Activated T-cell treated with anti-CD3 and anti-CD28 coated beads for 48 hours (primary cell): Measurements from ENCODE around the gene TMEM86A.

Experiments used
- DNase-seq: peaks from one replicate; pipeline ENCODE4 v3.0.0-alpha.2; 2020; ENCODE audit warnings: low read depth

TMEM86A gene

DNA sequence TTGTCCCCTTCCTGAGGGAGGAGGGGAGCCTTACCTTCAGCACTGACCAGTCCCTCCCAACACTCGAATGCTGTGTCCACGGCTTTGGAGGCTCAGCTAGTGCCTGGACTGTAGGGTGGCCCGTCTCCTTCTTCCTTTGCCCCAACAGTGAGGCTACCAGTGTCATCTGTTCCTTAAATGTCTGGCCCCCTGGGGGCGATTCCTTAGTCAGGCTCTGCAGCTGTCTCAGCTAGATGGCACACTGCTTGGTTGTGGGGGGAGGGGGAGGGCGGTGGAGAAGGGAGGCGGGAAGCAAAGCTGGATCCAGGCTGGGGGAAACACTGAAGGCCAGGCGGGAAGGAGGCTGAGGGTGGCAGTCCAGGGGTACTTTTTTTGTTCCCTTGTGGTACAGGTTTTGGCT lies 27.5 kb downstream of the TMEM86A start, which contains the start of gene IGSF22:
TSS of gene IGSF22 (minus strand) at position 149 of the 400 bp plus-strand sequence. CDS start 1,952 bp downstream, outside the sequence.
- DNase-seq, result no peak

DNA sequence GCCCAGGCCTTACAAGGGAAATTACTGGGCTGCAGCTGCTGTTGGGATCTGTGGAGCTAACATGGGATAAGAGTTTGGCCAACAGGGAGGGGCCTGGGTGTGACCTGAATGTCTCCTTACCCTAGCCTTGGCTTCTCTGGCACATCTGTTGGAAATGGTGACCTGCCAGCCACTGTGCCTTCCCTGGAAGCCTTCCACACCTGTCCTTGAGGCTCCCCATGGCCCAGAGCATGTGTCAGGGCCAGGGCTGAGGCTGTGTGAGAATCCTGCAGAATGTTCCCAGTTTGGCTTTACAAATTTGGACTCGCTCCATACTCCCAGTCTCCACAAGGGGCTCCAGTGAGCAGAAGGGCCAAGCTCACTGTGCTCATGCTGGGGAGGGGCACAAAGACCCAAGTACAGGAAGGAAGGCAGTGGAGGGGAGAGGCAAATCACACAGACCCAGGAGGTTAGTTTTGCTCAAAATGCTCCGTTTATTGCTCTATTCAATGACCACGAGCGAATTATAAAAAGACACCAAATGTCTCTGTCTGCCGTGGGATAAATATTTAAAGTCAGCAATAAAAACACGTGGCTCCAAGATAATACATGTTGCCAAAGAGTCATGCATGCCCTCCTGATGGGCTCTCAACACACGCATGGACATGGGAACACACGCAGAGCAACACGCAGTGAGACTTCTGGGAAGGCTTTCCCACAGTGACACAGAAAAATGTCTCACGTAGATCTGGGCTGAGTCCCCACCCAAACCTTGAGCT lies 29.1 kb downstream of the TMEM86A start:
- DNase-seq, result no peak

DNA sequence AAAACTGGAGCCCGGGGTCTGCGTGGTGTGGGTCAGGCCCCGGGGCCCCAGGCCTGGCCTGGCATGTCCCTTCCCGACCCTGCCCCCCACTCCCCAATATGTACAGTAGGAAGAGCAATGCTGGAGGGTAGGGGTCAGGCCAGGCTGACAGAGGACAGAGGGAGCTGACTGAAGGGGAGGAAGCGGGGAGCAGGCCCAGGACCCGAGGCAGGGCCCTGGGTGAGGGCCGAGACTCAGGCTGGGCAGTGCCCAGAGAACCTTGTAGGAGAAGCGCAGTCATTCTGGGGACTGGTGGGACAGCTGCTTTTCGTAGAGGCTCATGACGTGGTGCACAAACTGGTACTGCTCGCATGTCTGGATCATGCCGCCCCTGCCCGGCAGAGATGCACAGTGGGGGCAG lies 30.1 kb downstream of the TMEM86A start:
- DNase-seq, result no peak

DNA sequence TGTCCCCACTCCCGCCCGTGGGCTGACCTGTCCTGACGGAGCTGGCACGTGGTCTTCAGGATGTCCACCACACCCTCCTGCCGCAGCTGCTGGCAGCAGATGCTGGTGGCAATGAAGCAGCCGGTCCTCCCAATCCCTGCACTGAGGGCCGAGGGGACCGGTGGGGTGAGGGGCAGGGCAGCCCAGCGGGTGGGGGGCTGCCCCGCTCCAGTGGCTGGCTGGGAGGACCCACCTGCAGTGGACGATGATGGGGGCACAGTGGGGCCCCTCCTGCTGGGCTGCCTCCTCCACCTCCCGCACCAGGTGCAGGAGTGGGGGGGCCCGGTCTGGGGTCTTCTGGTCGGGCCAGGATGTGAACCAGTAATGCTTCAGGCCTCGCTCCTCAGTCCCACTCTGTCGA lies 30.8 kb downstream of the TMEM86A start:
- no peak for DNase-seq

DNA sequence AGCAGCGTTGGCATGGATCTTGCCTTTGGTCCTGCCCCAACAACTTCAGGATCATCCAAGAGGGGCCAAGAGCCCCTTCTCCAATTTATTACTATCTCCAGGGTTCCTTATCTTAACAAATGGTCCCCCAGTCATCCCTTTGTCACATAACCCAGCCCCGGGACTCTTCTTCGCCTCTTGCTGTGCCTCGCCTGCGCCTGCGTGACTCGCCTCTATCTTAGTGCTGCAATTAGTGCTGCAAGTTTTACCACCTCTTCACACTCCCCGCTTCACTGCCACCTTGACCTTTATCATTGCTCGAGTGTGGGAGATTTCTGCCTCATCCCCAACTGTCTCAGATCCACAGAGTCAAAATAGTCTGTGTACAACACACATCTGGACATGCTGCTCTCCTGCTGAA lies 31.4 kb downstream of the TMEM86A start:
- no peak for DNase-seq

DNA sequence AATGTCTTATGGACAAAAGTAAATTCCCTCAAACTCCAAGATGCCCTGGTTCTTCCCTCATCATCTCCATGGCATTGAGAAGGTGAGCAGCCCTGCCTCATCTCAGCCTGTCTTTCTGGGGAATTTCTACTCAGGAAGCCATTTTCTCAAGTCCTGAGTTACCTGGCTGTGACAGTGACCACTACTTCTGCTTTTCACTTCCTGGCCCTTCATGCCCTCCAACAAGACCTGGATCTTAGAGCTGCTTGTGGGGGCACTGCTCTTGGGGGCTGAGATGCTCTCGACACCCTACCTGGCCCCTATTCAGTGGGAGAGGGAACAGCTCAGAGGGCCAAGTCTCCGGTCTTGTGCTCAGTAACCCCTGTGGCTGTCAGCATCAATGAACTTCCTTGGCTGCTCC lies 32.9 kb downstream of the TMEM86A start:
- no peak for DNase-seq

DNA sequence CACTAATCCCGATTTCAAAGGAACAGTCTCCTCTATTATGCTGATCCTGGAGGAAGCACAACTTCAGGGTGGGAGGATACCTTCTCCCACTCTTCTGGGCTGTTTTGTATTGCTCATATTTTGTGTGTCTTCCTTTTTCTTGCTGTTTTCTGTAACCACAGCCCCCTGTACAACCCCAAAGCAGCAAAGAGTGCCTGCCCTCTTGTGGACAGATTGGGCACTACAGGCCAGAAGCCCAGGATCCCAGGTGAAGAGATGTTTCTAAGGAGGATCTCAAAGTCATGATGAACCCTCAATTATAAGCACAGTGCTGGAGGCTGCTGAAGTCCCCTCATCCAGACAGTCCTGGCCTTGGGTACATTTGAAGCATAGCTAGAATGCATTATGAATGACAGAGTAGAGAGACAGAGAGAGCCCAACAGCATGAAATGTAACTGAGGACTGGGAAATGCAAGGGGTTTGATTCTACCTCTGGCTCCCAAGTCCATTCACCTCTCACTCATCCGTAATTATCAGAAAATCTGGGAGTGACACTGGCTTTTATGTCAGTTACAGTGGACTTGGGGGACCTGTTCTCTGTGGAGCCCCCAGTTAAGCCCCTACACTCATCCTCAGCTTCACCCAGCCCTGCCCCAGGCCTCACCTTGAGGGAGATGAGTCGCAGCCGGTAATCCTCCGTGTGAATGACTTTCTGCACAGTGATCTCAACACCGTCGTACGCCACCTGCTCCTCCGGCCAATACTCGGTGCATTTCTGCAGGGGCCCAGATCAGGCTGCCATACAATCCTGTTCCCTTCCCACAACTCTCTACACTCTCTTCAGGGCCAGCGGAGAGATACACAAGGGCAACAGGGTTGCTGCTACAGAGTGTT lies 33.6 kb downstream of the TMEM86A start:
- DNase-seq, result peak; percentile 51

DNA sequence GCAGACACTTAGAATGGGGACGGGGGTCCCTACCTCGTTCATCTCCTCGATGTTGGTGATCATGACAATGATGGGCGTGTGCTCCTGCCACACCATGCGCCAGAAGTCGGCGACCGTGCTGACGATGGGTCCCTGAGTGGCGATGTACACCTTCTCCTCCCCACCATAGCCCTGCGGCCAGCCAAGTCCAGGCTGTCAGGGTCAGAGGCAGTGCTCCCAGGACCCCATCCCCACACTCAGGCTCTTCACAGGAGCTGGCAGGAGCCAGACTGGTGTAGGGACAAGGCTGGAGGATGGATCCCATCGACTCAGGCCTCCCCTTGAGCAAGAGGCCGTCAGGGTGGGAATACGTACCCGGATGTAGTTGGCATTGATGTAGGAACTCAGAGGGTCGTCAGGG lies 34.6 kb downstream of the TMEM86A start:
- DNase-seq, result no peak

DNA sequence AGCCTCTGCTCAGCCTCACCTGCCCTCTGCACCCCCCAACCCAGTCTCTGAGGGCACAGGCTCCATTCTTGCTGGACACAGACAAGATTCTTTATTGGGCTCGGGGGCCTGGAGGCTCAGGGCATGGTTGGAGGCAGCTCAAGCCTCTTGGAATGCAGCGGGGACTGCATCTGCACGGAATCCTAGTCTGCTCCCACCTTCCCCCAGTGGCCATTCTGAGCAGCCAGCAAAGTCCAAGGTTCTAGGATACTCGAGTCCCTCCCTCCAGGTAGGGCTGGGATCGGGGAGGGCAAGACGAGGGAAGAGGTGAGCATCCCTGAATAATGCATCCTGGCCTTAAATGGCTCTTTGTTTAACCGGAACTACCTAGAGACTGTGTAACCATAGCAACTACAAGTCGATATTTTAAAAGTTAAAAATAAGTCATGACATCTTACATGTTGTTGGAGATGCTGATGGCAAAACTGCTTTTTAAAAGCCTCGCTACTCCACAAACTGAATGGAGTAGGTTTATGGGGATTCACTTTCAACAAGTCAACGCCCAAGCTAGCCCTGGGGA lies 38.1 kb downstream of the TMEM86A start:
- DNase-seq, result no peak

DNA sequence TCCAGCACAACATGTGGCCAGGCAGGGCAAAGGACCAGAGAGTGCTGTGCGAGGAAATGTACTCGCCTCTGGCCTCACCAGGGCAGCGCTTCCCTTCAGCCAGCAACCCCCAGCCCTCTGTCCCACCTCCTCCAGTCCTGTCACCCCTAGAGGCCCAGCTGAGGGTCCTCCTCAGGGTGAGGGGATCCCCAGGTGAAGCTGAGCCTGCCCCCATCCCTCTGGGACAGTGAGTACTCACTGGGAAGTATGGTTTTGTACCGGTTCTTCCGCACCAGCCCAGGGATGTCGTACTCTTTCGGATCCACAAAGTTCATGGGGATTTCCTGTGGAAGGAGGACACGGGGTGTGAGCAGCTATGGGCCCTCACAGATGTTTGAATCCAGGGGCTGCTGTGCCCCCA lies 39.1 kb downstream of the TMEM86A start:
- DNase-seq, result no peak

DNA sequence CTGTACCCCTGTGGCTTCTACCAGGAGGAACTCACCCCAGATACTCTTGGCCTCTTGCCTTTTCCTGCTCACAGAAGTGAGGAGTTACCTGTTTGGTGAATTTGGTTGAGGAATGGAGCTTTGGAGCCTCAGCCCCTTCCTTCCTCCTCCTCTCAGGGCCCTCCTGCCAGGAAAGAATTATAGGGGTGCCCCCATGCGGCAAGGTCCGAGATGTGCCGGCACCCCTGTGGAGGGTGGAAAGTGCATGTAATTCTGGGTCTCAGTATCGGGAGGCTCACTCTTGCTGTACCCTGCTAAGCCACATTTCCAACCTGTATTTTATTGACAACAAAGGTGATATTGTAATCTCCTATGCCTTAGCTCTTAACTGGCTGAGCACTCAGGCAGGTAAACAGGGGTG lies 41.1 kb downstream of the TMEM86A start:
- DNase-seq, result no peak

DNA sequence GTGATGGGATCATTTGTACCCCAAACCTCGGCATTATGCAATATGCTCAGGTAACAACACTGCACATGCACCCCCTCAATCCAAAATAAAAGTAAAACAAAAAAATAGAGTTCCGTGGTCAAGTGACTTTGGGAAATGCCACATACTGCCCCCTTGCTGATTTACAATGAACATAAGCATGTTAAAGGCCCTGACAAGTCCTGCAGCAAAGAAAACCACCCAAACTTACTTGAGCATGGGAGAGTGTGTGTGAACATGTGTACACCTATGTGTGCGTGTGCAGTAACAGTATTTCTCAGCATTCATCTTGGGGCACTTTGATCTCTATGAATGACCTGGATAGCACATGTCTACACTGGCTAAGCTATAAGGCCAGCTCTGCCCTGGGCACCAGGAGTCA lies 43.2 kb downstream of the TMEM86A start:
- DNase-seq, result no peak

DNA sequence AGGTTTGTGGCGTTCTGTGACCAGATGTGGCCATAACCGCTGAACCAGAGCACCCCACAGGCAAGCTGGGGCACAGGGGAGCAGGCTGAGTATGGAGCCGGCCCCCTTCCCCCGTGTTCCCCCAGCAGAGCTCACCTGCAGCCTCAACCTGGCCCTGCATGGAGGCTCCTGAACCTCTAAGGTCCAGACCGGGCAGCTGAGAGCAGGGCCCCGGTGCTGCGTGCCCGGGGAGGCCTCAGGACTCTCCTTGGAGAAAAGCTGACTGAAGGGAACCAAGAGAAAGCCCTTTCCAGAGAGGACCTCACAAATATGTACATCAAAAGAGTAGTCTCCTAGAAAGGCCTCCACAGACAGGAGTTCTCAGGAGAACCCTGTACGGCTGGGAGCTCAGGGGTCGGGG lies 44.8 kb downstream of the TMEM86A start:
- no peak for DNase-seq

DNA sequence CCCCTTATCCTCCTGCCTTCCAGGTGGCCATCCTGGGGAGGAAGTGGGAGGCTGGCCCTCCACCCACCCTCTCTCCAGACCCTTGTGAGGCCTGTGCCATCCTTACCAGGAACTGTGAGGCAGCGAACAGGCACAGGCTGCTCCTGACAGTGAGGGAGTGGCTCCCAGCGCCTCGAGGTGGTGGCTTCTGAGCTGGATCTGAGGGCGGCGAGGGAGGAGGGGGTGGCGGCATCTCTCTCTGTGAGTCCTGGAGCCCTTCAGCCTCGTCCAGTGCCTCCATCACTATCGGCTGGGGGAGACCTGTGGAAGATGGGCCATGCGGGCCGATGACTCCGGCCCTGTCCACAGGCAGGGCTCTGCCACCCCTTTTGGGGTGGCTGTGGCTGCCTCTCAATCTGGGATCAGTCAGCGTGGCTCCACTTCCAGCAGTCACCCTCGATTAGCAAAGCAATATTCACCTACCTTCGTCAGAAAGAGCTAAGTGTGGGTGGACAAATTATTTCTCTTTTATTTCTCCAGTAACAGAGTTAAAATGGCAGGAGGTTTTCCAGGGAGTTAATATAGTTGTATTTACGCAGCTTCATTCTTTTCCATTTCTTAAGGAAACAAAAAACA lies 45.4 kb downstream of the TMEM86A start:
- DNase-seq, result no peak

DNA sequence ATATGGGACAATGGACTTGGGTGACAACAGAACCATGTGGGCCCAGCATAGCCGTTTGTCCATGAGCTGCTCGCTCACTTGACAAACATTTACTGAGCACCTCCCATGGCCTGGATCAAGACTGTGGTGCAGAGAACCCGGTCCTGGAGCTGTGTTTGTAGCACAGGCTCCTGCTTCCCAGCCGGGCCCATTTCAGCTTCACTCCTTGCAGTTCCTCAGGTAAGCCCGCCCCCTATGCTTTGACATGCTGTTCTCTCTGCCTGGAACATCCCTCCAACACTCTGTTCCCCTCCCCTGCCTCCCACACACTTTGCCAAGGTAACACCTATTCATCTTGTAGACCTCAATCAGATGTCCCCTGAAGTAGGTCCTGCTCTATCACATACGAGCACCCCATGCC lies 46.7 kb downstream of the TMEM86A start:
- DNase-seq, result no peak

DNA sequence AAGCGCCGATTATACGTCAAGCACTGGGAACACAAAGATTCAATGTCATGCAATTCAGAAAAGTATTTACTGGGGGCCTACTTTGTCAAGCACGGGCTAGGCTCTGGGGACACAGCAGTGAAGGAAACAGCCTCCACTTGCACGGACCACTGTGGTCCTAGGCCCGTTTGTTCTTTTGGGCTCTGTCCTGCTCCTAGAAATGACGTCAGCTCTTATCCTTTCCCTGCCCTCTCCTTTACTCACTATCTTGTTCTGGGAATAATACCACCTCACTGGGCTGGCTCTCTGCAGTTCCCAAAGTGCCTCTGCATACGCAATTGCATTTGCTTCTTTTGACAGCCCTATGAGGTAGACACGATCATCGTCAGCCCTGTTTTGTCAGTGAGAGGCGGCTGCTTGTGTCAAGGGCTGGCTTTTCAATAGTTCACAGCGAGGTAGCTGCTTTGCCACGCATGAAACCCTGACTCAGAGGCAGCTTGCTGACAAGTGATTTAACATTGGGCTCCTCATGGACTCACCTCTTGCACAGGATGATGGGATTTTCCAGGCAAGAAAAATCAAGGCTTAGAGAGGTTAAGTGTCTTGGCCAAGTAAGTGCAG lies 50.3 kb downstream of the TMEM86A start:
- no peak for DNase-seq

DNA sequence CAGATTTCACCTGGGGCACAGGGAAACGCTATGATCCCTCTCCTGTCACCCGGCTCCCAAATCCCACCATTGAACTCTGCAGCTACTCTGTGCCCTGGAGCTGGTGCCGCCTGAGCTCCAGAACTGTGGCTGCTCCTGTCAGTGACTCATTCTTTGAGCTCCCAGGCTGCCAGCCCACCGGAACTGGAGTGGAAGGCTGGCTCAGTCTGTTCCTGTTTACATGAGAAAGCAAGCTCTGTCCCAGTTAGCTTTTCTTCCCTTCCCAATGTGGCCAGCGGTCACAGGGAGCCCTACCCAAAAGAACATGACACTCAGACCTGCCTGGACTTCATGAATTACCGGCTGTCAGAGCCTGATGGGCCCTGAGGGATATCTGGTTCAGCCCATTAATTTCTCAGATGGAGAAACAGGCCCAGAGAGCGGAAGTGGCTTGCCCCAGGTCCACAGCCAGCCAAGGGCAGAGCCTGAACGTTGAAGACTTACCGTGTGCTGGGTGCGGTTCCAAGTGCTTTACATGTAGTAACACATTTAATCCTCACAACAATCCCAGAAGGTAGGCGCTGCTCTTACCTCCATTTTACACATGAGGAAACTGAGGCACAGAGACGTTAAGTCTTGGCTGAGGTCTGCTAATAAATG lies 51.2 kb downstream of the TMEM86A start:
- no peak for DNase-seq

DNA sequence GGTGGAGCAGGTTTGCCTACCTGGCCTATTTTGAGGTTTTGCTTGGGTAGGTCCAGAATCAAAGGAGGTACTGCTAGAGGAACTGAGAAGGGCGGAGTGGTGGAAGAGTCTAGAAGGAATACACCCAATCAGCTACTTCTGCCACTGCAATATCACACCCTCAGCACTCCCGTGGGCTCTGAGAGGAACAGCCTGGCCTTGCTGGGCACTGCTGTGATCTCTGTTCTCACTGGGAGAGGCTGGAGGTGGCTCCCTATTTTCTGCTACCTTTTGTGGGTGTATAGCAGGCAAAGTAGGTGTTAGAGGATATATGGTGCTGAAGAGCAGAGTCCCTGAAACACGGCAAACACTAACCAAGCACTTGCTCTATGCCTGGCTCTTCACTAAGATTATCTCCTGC lies 52.4 kb downstream of the TMEM86A start:
- no peak for DNase-seq

DNA sequence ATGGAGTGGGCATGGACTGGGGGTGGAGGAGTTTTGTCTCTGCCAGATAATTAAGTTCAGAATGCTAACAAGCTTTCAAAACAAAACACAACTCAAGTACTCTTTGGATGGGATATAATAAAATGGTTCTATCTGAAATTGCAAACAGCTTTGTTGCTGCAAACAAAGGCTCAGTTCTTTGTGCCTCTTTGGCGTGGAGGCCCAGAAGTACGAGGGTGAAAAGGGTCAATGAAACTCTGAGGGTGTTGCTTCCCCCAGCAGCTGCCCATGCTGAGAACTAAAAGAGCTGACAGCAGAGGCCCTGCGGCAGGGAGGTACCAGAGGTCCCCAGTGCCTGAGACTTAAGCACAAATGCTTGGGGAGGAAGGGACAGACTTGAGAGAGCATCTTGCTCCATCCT lies 53.9 kb downstream of the TMEM86A start:
- DNase-seq, result no peak

DNA sequence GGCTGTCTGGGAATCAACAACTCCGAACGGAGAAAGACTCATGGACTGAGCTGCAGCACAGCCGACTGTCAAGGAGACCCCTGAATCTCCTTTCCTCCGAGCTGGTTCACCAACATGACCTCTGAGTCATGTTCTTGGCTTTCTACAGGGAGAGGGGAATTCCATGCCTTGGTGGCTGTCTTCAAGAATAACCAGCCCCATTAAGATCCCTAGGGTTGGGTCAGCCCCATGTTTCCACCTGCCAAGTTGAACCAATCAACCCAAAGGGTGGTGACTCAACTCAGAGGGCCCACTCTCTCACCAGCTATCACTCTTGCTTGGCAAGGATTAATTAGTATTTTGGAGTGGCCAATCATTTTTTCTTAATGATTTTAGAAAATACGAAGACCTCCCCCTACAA lies 55.7 kb downstream of the TMEM86A start:
- DNase-seq, result no peak
